Skin of body (tissue), 2 donors: Measurements from ENCODE around the gene RGMA. TPM values are rescaled to one million over a fixed set of nuclear protein-coding genes. Genes with fewer than 3 reads are reported as not detected.

Source experiments
- DNase-seq: peaks from one replicate; lab custom pipeline; 2025; lab: John Stamatoyannopoulos, UW
- total RNA-seq: library from RNA; depleted of rRNA; stranded (reverse); fragments of >200 nt; gene quantifications from one replicate; pipeline ENCODE4 v1.2.3, GENCODE V29; 2014

Gene RGMA
- total RNA-seq, 1 donor from 2014 or later = 10.4 TPM

GRCh38 chr15:93019090-93019489 is 69.9 kb downstream of the RGMA start:
- DNase-seq = no peak

GRCh38 chr15:93018574-93018973 is 70.4 kb downstream of the RGMA start:
- no peak for DNase-seq

- no peak for DNase-seq
Observed at GRCh38 chr15:93017526-93017925, 71.5 kb downstream of the RGMA start.

- DNase-seq = no peak
Observed at GRCh38 chr15:93012786-93013185, 76.2 kb downstream of the RGMA start.

GRCh38 chr15:93007994-93008393 is 81.0 kb downstream of the RGMA start:
- DNase-seq = no peak

GRCh38 chr15:93005133-93005532 is 83.9 kb downstream of the RGMA start:
- DNase-seq = no peak

GRCh38 chr15:93001881-93002280 is 87.1 kb downstream of the RGMA start:
- DNase-seq = no peak

- DNase-seq = no peak
Observed at GRCh38 chr15:93001156-93001555, 87.9 kb downstream of the RGMA start.

- no peak for DNase-seq
Observed at GRCh38 chr15:92997821-92998220, 91.2 kb downstream of the RGMA start.

GRCh38 chr15:92992720-92993119 is 96.3 kb downstream of the RGMA start:
- no peak for DNase-seq

- no peak for DNase-seq
Observed at GRCh38 chr15:92990031-92990430, 99.0 kb downstream of the RGMA start.

- DNase-seq = no peak
Observed at GRCh38 chr15:92989470-92989869, 99.5 kb downstream of the RGMA start.

Other genes starting within 250 kb of the RGMA start
- gene CHD2, start 188.9 kb downstream of the RGMA start, total RNA-seq = 174 TPM